Mucosa of stomach (tissue), 1 donor: Measurements from ENCODE around the gene SEMA4D.

Experiments used
- H3K27me3 ChIP-seq: one replicate; pipeline ENCODE4 v1.7.0; 2013; ENCODE audit warnings: mild to moderate bottlenecking, low read length; ENCODE audit not compliant: control insufficient read depth, insufficient read depth
- H3K36me3 ChIP-seq: one replicate; pipeline ENCODE4 v1.7.0; 2013; ENCODE audit warnings: low read length; ENCODE audit not compliant: control insufficient read depth, insufficient read depth
- H3K4me1 ChIP-seq: one replicate; pipeline ENCODE4 v1.7.0; 2013; ENCODE audit warnings: mild to moderate bottlenecking, low read length; ENCODE audit not compliant: control insufficient read depth, insufficient read depth
- H3K4me3 ChIP-seq: one replicate; pipeline ENCODE4 v1.7.0; 2013; ENCODE audit warnings: low read length
- H3K9ac ChIP-seq: one replicate; pipeline ENCODE4 v1.7.0; 2013; ENCODE audit warnings: mild to moderate bottlenecking, low read length, moderate library complexity
- H3K9me3 ChIP-seq: one replicate; pipeline ENCODE4 v1.7.0; 2013; ENCODE audit warnings: mild to moderate bottlenecking, low read length, moderate library complexity; ENCODE audit not compliant: control insufficient read depth
- donor health status: Pancreatic carcinoma.

SEMA4D gene

GRCh38 chr9:89444274-89444673, 53.6 kb downstream of the SEMA4D start:
- H3K9me3 ChIP-seq, result no peaks in the 10 kb centered on the region
- H3K36me3 ChIP-seq, result no peaks in the 10 kb centered on the region
- H3K4me1 ChIP-seq, result peaks cover 74% of the 10 kb centered on the region
- no peaks in the 10 kb centered on the region for H3K27me3 ChIP-seq
- H3K9ac ChIP-seq, result no peak overlapping the region
- H3K4me3 ChIP-seq, result no peak overlapping the region

GRCh38 chr9:89442981-89443814, 54.7 kb downstream of the SEMA4D start:
- H3K4me1 ChIP-seq, result peaks cover 76% of the 10 kb centered on the region
- H3K36me3 ChIP-seq, result no peaks in the 10 kb centered on the region
- H3K27me3 ChIP-seq, result no peaks in the 10 kb centered on the region
- H3K4me3 ChIP-seq, result no peak overlapping the region
- no peaks in the 10 kb centered on the region for H3K9me3 ChIP-seq
- peak overlapping the region; percentile 3 for H3K9ac ChIP-seq

- Histone ChIP-seq H3K4me3 (no peak overlapping the region), H3K36me3 (no peaks in the 10 kb centered on the region), H3K9me3 (no peaks in the 10 kb centered on the region), H3K9ac (no peak overlapping the region), H3K27me3 (no peaks in the 10 kb centered on the region), H3K4me1 (peaks cover 83% of the 10 kb centered on the region)
Observed at GRCh38 chr9:89442501-89442978, 55.4 kb downstream of the SEMA4D start.

- no peak overlapping the region for H3K4me3 ChIP-seq
- peaks cover 87% of the 10 kb centered on the region for H3K4me1 ChIP-seq
- H3K27me3 ChIP-seq, result no peaks in the 10 kb centered on the region
- H3K9ac ChIP-seq, result no peak overlapping the region
- H3K9me3 ChIP-seq, result no peaks in the 10 kb centered on the region
- no peaks in the 10 kb centered on the region for H3K36me3 ChIP-seq
Observed at GRCh38 chr9:89441986-89442385, 55.9 kb downstream of the SEMA4D start.

GRCh38 chr9:89441655-89441970, 56.3 kb downstream of the SEMA4D start:
- Histone ChIP-seq H3K9ac (no peak overlapping the region), H3K4me3 (no peak overlapping the region), H3K9me3 (no peaks in the 10 kb centered on the region), H3K36me3 (no peaks in the 10 kb centered on the region), H3K27me3 (no peaks in the 10 kb centered on the region), H3K4me1 (peaks cover 87% of the 10 kb centered on the region)

- H3K4me1 ChIP-seq, result peaks cover 87% of the 10 kb centered on the region
- no peak overlapping the region for H3K4me3 ChIP-seq
- no peak overlapping the region for H3K9ac ChIP-seq
- no peaks in the 10 kb centered on the region for H3K27me3 ChIP-seq
- no peaks in the 10 kb centered on the region for H3K9me3 ChIP-seq
- no peaks in the 10 kb centered on the region for H3K36me3 ChIP-seq
Observed at GRCh38 chr9:89440951-89441654, 56.8 kb downstream of the SEMA4D start.

- Histone ChIP-seq H3K27me3 (no peaks in the 10 kb centered on the region), H3K9me3 (no peaks in the 10 kb centered on the region), H3K9ac (peak overlapping the region; percentile 2), H3K36me3 (no peaks in the 10 kb centered on the region), H3K4me3 (no peak overlapping the region), H3K4me1 (peaks cover 87% of the 10 kb centered on the region)
Observed at GRCh38 chr9:89440548-89440947, 57.4 kb downstream of the SEMA4D start.

- no peak overlapping the region for H3K4me3 ChIP-seq
- H3K9ac ChIP-seq, result peak overlapping the region; percentile 2
- H3K4me1 ChIP-seq, result peaks cover 87% of the 10 kb centered on the region
- no peaks in the 10 kb centered on the region for H3K36me3 ChIP-seq
- H3K9me3 ChIP-seq, result no peaks in the 10 kb centered on the region
- H3K27me3 ChIP-seq, result no peaks in the 10 kb centered on the region
Observed at GRCh38 chr9:89440046-89440445, 57.9 kb downstream of the SEMA4D start.

- Histone ChIP-seq H3K36me3 (no peaks in the 10 kb centered on the region), H3K9me3 (no peaks in the 10 kb centered on the region), H3K4me1 (peaks cover 88% of the 10 kb centered on the region)
Observed at GRCh38 chr9:89439571-89439970, 58.3 kb downstream of the SEMA4D start.

GRCh38 chr9:89438194-89438593, 59.7 kb downstream of the SEMA4D start:
- Histone ChIP-seq H3K27me3 (no peaks in the 10 kb centered on the region), H3K9ac (no peak overlapping the region), H3K4me3 (no peak overlapping the region), H3K9me3 (no peaks in the 10 kb centered on the region), H3K4me1 (peaks cover 89% of the 10 kb centered on the region), H3K36me3 (no peaks in the 10 kb centered on the region)

More at GRCh38 chr9:89439571-89439970, 58.3 kb downstream of the SEMA4D start:
- Histone ChIP-seq H3K27me3 (no peaks in the 10 kb centered on the region), H3K9ac (no peak overlapping the region), H3K4me3 (no peak overlapping the region)

- Histone ChIP-seq H3K4me1 (peaks cover 89% of the 10 kb centered on the region), H3K27me3 (no peaks in the 10 kb centered on the region), H3K36me3 (no peaks in the 10 kb centered on the region), H3K9ac (peak overlapping the region; percentile 23), H3K4me3 (no peak overlapping the region), H3K9me3 (no peaks in the 10 kb centered on the region)
Observed at GRCh38 chr9:89437772-89438171, 60.1 kb downstream of the SEMA4D start.

- Histone ChIP-seq H3K4me1 (peaks cover 89% of the 10 kb centered on the region), H3K9ac (no peak overlapping the region)
Observed at GRCh38 chr9:89436963-89437625, 60.8 kb downstream of the SEMA4D start.

More at GRCh38 chr9:89436963-89437625, 60.8 kb downstream of the SEMA4D start:
- H3K27me3 ChIP-seq, result no peaks in the 10 kb centered on the region
- H3K36me3 ChIP-seq, result no peaks in the 10 kb centered on the region
- no peaks in the 10 kb centered on the region for H3K9me3 ChIP-seq
- H3K4me3 ChIP-seq, result no peak overlapping the region
